ENCODE data around the gene CD274. TPM values are rescaled to one million over a fixed set of nuclear protein-coding genes. Genes with fewer than 3 reads are reported as not detected.
"Not testable (repeated sequence)": the region's sequence is repeated elsewhere in the genome, so short reads cannot be mapped to it uniquely, and the experiment has no call there.

CD274 gene
- total RNA-seq, result 5.4 TPM

DNA sequence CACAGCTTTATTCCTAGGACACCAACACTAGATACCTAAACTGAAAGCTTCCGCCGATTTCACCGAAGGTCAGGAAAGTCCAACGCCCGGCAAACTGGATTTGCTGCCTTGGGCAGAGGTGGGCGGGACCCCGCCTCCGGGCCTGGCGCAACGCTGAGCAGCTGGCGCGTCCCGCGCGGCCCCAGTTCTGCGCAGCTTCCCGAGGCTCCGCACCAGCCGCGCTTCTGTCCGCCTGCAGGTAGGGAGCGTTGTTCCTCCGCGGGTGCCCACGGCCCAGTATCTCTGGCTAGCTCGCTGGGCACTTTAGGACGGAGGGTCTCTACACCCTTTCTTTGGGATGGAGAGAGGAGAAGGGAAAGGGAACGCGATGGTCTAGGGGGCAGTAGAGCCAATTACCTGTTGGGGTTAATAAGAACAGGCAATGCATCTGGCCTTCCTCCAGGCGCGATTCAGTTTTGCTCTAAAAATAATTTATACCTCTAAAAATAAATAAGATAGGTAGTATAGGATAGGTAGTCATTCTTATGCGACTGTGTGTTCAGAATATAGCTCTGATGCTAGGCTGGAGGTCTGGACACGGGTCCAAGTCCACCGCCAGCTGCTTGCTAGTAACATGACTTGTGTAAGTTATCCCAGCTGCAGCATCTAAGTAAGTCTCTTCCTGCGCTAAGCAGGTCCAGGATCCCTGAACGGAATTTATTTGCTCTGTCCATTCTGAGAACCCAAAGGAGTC is at the start of gene CD274:
CD274 (plus strand) TSS at position 184 of the 733 bp plus-strand sequence. CDS start 5,572 bp downstream, outside the sequence.
- DNase-seq (ENCODE audit: low spot score), result peak; percentile 91

GRCh38 chr9:5402217-5402616 is 48.1 kb upstream of the CD274 start:
- no peak for DNase-seq (ENCODE audit: low spot score)

DNA sequence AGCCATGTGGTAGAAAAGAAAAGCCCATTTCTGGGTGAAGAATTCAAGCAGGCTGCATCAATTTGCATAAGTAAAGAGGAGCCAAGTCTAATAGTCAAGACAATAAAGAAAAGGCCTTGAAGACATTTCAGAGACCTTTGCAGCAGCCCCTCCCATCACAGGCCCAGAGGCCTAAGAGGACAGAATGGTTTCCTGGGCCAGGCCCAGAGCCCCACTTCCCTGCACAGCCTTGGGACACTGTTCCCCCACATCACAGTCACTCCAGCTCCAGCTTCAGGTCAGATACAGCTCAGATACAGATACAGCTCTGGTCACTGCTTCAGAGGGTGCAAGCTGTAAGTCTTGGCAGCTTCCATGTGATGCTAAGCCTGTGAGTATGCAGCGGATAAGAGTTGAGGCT is 41.7 kb upstream of the CD274 start:
- no peak for DNase-seq (ENCODE audit: low spot score)

- no peak for DNase-seq (ENCODE audit: low spot score)
Observed at GRCh38 chr9:5416953-5417352, 33.4 kb upstream of the CD274 start.

DNA sequence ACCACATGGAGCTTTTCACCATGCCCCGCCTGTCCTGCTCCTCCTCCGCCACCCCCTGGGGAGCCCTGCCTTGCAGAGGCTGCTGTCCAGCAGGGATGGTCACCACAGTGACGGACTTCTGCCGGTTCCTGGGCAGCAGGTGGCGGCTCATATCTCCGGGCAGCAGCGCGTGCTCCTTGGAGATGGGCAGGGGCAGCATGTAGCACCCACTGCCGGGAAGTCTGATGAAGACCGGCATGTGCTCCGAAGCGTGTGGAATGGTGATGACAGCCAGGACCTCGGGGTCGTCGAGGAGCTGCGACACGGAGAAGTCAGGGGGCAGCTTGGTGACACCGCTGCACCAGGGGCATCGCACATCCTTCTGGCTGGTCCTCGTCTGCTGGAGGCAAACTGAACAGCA is 31.9 kb upstream of the CD274 start:
- no peak for DNase-seq (ENCODE audit: low spot score)

DNA sequence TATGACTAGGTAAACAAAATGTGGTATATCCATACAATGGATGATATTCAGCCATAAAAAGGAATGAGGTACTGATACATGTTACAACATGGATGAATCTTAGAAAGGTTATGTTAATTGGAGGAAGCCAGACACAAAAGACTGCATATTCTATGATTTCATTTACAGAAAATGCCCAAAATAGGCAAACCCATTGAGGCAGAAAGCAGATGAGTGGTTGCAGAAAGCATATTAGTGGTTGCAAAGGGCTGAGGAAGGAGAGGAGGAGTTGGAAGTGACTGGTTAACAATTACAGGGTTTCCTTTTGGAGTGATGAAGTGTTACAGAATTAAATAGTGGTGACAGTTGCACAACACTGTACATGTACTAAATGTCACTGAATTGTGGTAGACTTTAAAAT is 30.4 kb upstream of the CD274 start:
- DNase-seq (ENCODE audit: low spot score), result no peak

GRCh38 chr9:5421163-5421562 is 29.2 kb upstream of the CD274 start:
- no peak for DNase-seq (ENCODE audit: low spot score)

DNA sequence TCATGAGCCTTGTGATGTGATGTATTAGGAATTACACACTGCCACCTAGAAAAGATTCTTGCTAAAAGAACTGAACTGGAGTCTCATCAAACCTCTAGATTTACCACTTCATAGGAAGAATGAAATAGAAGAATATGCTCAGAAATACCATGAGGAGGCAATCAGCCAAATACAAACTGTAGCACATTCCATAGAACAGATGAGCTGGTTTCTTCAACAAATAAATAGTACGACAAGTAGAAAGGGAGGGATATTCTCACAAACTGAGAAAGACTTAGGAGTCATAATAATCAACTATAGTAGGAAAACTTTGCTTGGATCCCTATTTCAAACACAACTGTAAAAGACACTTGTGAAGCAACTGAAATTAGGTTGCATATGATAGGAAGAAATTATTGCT is 28.1 kb upstream of the CD274 start:
- DNase-seq (ENCODE audit: low spot score), result no peak

DNA sequence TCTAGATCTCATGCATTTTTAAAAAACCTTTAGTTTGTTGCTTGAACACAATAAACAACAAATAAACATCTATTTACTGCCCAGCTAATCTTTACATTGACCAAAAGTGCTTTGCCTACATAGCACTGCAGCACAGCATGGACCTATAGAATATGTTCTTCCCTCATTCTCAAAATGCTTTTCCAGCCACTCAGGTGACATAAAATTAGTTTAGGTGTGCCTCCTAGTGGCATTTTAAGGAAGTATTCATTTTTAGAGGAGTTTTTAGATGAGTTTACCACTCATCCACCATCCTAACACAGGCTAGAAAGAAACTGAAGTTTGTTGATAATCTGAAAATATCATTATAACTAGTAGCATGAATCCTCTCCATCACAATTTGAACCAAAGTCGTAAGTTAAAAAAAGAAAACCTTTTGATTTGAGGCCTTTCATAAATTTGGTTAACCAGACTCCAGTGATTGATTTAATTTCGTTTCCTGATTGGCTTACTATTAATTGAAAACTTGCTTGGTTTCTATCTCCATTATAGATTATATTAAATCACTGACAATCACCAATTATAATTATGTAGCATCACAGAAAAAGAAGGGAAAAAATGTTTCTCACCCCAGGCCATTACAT is 25.2 kb upstream of the CD274 start:
- no peak for DNase-seq (ENCODE audit: low spot score)

GRCh38 chr9:5427005-5427404 is 23.3 kb upstream of the CD274 start:
- DNase-seq (ENCODE audit: low spot score), result no peak

GRCh38 chr9:5428172-5428571 is 22.2 kb upstream of the CD274 start:
- DNase-seq (ENCODE audit: low spot score), result no peak

DNA sequence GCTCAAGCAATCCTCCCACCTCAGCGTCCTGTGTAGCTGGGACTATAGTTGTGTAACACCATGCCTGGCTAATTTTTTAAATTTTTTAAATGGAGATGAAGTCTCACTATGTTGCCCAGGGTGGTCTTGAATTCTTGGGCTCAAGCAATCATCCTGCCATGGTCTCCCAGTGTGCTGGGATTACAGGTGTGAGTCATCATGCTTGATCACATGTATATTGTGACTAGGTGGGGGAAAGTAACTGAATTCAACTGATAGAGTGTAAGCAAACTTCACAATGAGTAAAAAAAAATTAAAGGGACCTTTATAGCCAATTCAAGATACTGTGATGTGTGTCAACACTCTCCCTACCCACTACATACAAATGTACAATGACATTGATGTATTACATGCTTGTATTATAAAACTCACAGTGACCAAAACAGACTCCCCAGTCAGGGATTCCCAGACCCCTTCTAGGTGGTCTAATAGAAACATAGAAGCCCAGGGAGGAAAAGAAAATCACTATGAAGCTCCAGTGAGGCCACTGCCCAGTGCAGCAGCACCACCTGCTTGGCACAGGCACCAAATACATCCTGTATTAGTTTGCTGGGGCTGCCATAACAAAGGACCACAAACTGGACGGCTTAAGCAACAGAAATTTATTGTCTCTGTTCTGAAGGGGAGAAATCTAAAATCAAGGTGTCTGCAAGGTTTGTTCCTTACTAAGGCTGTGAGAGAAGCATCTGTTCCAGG is 21.4 kb upstream of the CD274 start:
- DNase-seq (ENCODE audit: low spot score), result no peak

GRCh38 chr9:5429873-5430564 is 20.3 kb upstream of the CD274 start:
- no peak for DNase-seq (ENCODE audit: low spot score)

- no peak for DNase-seq (ENCODE audit: low spot score)
Observed at GRCh38 chr9:5430912-5431311, 19.4 kb upstream of the CD274 start.

- DNase-seq (ENCODE audit: low spot score), result not testable (repeated sequence)
Observed at GRCh38 chr9:5432890-5433289, 17.5 kb upstream of the CD274 start.

DNA sequence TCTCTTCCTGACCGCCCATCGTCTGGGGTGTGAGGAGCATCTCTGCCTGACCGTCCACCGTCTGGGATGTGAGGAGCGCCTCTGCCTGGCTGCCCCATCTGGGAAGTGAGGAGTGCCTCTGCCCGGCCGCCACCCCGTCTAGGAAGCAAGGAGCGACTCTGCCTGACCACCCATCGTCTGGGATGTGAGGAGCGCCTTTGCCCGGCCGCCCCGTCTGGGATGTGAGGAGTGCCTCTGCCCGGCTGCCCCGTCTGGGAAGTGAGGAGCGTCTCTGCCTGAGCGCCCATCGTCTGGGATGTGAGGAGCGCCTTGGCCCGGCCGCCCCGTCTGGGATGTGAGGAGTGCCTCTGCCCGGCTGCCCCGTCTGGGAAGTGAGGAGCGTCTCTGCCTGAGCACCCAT is 17.0 kb upstream of the CD274 start:
- not testable (repeated sequence) for DNase-seq (ENCODE audit: low spot score)

DNA sequence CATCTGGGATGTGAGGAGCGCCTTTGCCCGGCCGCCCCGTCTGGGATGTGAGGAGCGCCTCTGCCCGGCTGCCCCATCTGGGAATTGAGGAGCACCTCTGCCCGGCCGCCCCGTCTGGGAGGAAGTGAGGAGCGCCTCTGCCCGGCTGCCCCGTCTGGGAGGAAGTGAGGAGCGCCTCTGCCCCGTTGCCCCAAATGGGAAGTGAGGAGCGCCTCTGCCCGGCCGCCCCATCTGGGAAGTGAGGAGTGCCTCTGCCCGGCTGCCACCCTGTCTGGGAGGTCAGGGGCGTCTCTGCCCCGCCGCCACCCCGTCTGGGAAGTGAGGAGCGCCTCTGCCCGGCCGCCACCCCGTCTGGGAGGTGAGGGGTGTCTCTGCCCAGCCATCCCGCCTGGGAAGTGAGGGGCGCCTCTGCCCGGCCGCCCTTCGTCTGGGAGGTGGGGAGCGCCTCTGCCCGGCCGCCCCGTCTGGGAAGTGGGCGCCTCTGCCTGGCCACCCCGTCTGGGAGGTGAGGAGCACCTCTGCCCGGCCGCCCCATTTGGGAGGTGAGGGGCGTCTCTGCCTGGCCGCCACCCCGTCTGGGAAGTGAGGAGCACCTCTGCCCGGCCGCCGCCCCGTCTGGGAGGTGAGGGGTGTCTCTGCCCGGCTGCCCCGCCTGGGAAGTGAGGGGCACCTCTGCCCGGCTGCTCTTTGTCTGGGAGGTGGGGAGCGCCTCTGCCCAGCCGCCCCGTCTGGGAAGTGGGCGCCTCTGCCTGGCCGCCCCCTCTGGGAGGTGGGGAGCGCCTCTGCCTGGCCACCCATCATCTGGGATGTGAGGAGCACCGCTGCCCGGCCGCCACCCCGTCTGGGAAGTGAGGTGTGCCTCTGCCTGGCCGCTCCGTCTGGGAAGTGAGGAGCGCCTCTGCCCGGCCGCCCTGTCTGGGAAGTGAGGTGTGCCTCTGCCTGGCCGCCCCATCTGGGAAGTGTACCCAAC is 16.2 kb upstream of the CD274 start:
- DNase-seq (ENCODE audit: low spot score), result not testable (repeated sequence)

DNA sequence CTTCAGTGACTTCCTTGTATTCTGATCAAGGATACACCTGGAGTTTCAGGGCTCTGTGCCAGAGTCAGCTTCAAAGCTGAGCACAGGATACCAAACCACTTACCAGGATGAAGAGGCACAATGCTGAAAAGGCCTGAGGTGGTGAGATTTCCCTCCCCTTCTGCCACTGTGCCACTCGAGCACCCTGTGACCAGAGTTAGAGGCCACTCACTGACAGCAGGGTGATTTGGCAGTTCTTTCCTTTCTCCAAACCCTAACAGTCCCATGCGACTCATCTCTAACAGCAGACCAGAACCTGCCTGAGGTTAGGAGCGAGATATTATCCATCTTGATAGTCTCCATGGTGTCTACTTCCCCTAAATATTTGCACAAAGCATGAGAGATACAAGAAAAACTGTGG is 14.4 kb upstream of the CD274 start:
- no peak for DNase-seq (ENCODE audit: low spot score)

- DNase-seq (ENCODE audit: low spot score), result no peak
Observed at GRCh38 chr9:5436441-5436840, 13.9 kb upstream of the CD274 start.

DNA sequence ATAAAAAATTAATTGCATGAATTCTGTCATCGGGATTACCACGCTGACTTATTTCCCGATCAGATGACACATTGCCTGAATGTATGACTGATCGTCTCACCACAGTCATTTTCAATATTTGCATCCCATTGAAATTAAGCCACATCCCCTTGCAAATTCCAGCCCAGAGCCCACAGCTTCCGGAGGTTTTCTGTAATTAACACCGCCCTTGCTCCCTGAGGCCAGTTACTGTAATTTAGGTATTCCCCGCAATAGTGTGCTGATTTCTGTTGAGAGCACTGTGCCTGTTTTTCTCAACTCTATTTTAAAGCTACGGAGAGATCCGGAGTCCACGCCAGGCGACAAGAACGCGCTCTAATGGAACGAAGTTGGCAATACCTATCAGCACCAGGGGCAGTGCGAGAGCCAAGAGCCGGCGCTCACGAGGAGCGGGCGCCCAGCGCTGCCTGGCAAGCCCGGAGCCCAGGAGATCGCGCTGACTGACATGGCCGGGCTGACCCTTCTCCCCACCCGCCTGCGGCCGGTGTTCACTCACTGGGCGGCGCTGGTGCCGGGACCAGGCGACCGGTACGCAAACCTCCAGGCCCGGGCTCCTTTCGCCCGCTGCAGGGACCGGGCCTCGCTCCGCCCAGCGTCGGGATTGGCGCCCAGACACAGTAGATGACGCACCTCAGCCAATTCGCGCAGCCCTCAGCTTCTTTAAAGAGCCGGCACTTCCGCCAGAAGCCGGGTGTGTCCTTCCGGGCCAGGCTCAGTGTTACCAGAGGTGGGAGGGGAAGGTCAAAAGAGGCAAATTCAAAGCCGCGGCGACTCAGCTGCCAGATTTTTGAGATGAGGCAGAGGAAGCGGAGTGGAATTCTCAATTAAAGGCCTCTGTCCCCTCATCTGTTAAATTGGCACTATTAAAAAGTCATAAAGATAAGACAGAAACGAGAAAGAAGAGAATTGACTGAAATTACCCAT is 12.8 kb upstream of the CD274 start, which contains the start of gene PLGRKT:
PLGRKT (minus strand) TSS at position 672 of the 963 bp plus-strand sequence. CDS start 5,948 bp downstream, outside the sequence.
- peak; percentile 96 for DNase-seq (ENCODE audit: low spot score)

All from ureter (tissue), 1 donor.